Measurements from ENCODE around the gene KCTD14. TPM values are rescaled to one million over a fixed set of nuclear protein-coding genes. Genes with fewer than 3 reads are reported as not detected.

The KCTD14 gene
- total RNA-seq, 1 experiment from 2014 or later = 12.5 TPM

GRCh38 chr11:78049348-78049747, 26.3 kb upstream of the KCTD14 start:
- H4K8ac ChIP-seq (replicated peaks; ENCODE audit: insufficient read length, low read depth, low read length) = no peak overlapping the region
- H3K18ac ChIP-seq (ENCODE audit: insufficient read length, low read depth, low read length) = no peak overlapping the region
- H3K23me2 ChIP-seq (ENCODE audit: insufficient read length, low read depth, low read length, poor library complexity, severe bottlenecking) = no peaks in the 10 kb centered on the region
- Mint-ChIP-seq H3K4me1 (peaks cover 20 to 23% of the 10 kb centered on the region in 2 experiments), H3K27me3 (ENCODE audit: low read depth) (peaks cover 7% of the 10 kb centered on the region), H3K27ac (no peak overlapping the region), H3K9me3 (no peaks in the 10 kb centered on the region), H3K4me3 (no peak overlapping the region), H3K36me3 (ENCODE audit: insufficient read depth in 1 of 3, low read depth in 3 of 3) (no peaks in the 10 kb centered on the region; a peak in 2 of 7 replicates)
- no peak overlapping the region for H2AK5ac ChIP-seq (ENCODE audit: insufficient read length, low read length)
- H3K79me2 ChIP-seq (ENCODE audit: insufficient read depth, low read length) = no peaks in the 10 kb centered on the region
- H3K27ac ChIP-seq (ENCODE audit: insufficient read length, low read depth, low read length) = no peak overlapping the region
- peaks cover 5% of the 10 kb centered on the region; the same call in 1 of the 2 replicates for H3K4me1 ChIP-seq (ENCODE audit: insufficient read depth, low read length)
- no peak overlapping the region for H3K9ac ChIP-seq (ENCODE audit: extremely low read depth, insufficient read length, low read length)
- H2BK15ac ChIP-seq (ENCODE audit: low read depth, low read length) = no peak overlapping the region
- no peak overlapping the region for H3K56ac ChIP-seq (ENCODE audit: insufficient read length, low read depth, low read length)
- H3K14ac ChIP-seq (ENCODE audit: insufficient read depth, low read length) = no peak overlapping the region
- no peak overlapping the region for H3T11ph ChIP-seq (ENCODE audit: low read length)
- no peak overlapping the region for H2BK5ac ChIP-seq (ENCODE audit: insufficient read length, low read length)
- H3K27me3 ChIP-seq (ENCODE audit: insufficient read depth, low read length) = no peaks in the 10 kb centered on the region
- no peak overlapping the region for H2BK120ac ChIP-seq (ENCODE audit: low read depth, low read length, poor library complexity, severe bottlenecking)
- no peak overlapping the region for H3K4me2 ChIP-seq (ENCODE audit: insufficient read depth, insufficient read length, low read length)
- no peaks in the 10 kb centered on the region for H4K20me1 ChIP-seq (ENCODE audit: control insufficient read depth, insufficient read depth, insufficient read length)
- no peak for DNase-seq
- H2AFZ ChIP-seq (ENCODE audit: low read length) = no peak overlapping the region
- WGBS (ENCODE audit: extremely low coverage, insufficient read length, low lambda C conversion rate) = no CpG with 5 or more reads among the region's 8 CpGs
- H3K4ac ChIP-seq (ENCODE audit: low read depth, low read length) = no peak overlapping the region
- no peaks in the 10 kb centered on the region for H3K9me3 ChIP-seq (ENCODE audit: control insufficient read depth, low read depth, low read length)
- H2BK12ac ChIP-seq (ENCODE audit: insufficient read length, low read depth, low read length) = no peak overlapping the region
- no peak overlapping the region for H4K5ac ChIP-seq (ENCODE audit: insufficient read length, low read depth, low read length)
- no peaks in the 10 kb centered on the region for H3K79me1 ChIP-seq (ENCODE audit: insufficient read depth, low read depth, low read length, poor library complexity, severe bottlenecking)
- no peak for TF ChIP-seq CTCF (conservative IDR thresholded peaks at IDR 0.05)
- no peak overlapping the region for H4K91ac ChIP-seq (ENCODE audit: insufficient read length, low read depth, low read length)
- H3K23ac ChIP-seq (ENCODE audit: insufficient read length, low read depth, low read length) = no peak overlapping the region
- no peak overlapping the region for H2BK20ac ChIP-seq (ENCODE audit: low read depth, low read length, poor library complexity, severe bottlenecking)
